ENCODE measurements around the gene KCNH3. TPM values are rescaled to one million over a fixed set of nuclear protein-coding genes. Genes with fewer than 3 reads are reported as not detected.
A peak's percentile ranks its signal among the peaks of the same experiment; 100 is the strongest.

Gene KCNH3
- total and polyA plus RNA-seq, 2 of the 4 experiments (the other 2 are of a cell fraction): 0.10 TPM; not detected in 1

- no peak overlapping the region for H2BK120ac ChIP-seq (ENCODE audit: low read depth, low read length)
- CTCF ChIA-PET: interaction anchor here (0.7 to 1.3 kb wide), 6 partner anchors 10 to 222 kb away, joined by 3 to 4 read pairs (median 4); no protein-coding TSS in a partner anchor
- no peak overlapping the region for H2AK5ac ChIP-seq (ENCODE audit: low read depth, low read length)
- no peak overlapping the region for H3K4me2 ChIP-seq (ENCODE audit: low read depth, low read length)
- H2BK20ac ChIP-seq (ENCODE audit: low read depth, low read length): no peak overlapping the region
- H4K5ac ChIP-seq (ENCODE audit: low read depth, low read length): no peak overlapping the region
- no peak overlapping the region for H3K27ac ChIP-seq (ENCODE audit: insufficient read depth, low read length)
- H3K9me1 ChIP-seq (ENCODE audit: insufficient read depth, low read length): no peaks in the 10 kb centered on the region
- no peak overlapping the region for H3K9ac ChIP-seq (ENCODE audit: low read depth, low read length)
- POLR2A ChIA-PET (ENCODE audit: unreplicated experiment): interaction anchor here (0.6 kb wide), 1 partner anchor 206 kb away, joined by 3 read pairs; no protein-coding TSS in a partner anchor
- H4K20me1 ChIP-seq (ENCODE audit: insufficient read depth, low read length): no peaks in the 10 kb centered on the region
- in situ Hi-C loops (cut with MboI; ENCODE audit: low sequenced_read_pairs) (no loop called here), dilution Hi-C loops (cut with HindIII; ENCODE audit: low sequenced_read_pairs, unreplicated experiment) (no loop called here), intact Hi-C loops (cut with micrococcal nuclease) (no loop called here)
- no peak overlapping the region for H4K91ac ChIP-seq (ENCODE audit: insufficient read depth, low read depth, low read length)
- peaks cover 38% of the 10 kb centered on the region for H3K27me3 ChIP-seq (ENCODE audit: control insufficient read depth, insufficient read depth, low read length)
- no TSS peak for BruUV-seq (replicated peaks)
- H3K36me3 ChIP-seq (ENCODE audit: control insufficient read depth, insufficient read depth, low read length): peaks cover 13% of the 10 kb centered on the region
- no peak overlapping the region for H3K18ac ChIP-seq (ENCODE audit: low read depth, low read length)
- no peak overlapping the region for H4K8ac ChIP-seq (ENCODE audit: low read depth in 2 of 2, low read length in 2 of 2)
- no peak overlapping the region for H3K4ac ChIP-seq (ENCODE audit: low read depth, low read length)
- H3K9me3 ChIP-seq (ENCODE audit: control insufficient read depth, insufficient read depth, low read length): no peaks in the 10 kb centered on the region
- DNase-seq (no peak), ATAC-seq (ENCODE audit: low read depth) (0 out of 2 replicates have a peak, but pooled peaks have one; percentile 22)
- no peak overlapping the region for H3K14ac ChIP-seq (replicated peaks; ENCODE audit: low read depth, low read length)
- no peak overlapping the region for H2BK15ac ChIP-seq (ENCODE audit: low read depth, low read length)
- H2BK5ac ChIP-seq (ENCODE audit: low read depth, low read length, poor library complexity, severe bottlenecking): no peak overlapping the region
- TF ChIP-seq POLR2A (IDR thresholded peaks at IDR 0.05; ENCODE audit: low read depth, low read length) (no peak), ELK1 (IDR thresholded peaks at IDR 0.05; ENCODE audit: borderline replicate concordance, low read depth, low read length) (no peak), CHD1 (IDR thresholded peaks at IDR 0.05; ENCODE audit: low read depth, low read length) (no peak), CTCF (conservative IDR thresholded peaks at IDR 0.05; ENCODE audit: low read depth, low read length) (peak; percentile 30), MAZ (IDR thresholded peaks at IDR 0.05; ENCODE audit: borderline replicate concordance, low read depth, low read length) (no peak), NFE2L2 (IDR thresholded peaks at IDR 0.05; ENCODE audit: low read depth, low read length) (no peak), MXI1 (IDR thresholded peaks at IDR 0.05; ENCODE audit: borderline replicate concordance, low read depth, low read length) (no peak), RFX5 (IDR thresholded peaks at IDR 0.05; ENCODE audit: low read depth, low read length) (no peak), USF2 (IDR thresholded peaks at IDR 0.05; ENCODE audit: low read depth, low read length) (no peak), RAD21 (IDR thresholded peaks at IDR 0.05; ENCODE audit: low read length) (peak; percentile 41), FOS (IDR thresholded peaks at IDR 0.05; ENCODE audit: low read depth, low read length) (no peak), RCOR1 (IDR thresholded peaks at IDR 0.05; ENCODE audit: insufficient replicate concordance, low read length) (no peak), CEBPB (IDR thresholded peaks at IDR 0.05; ENCODE audit: low read depth, low read length) (no peak), BHLHE40 (IDR thresholded peaks at IDR 0.05; ENCODE audit: low read depth, low read length) (no peak), MAFK (IDR thresholded peaks at IDR 0.05; ENCODE audit: low read depth, low read length) (no peak), SMC3 (IDR thresholded peaks at IDR 0.05; ENCODE audit: low read depth, low read length) (0 out of 2 replicates have a peak, but pooled peaks have one; percentile 18)
- no CpG with 5 or more reads among the region's 2 CpGs for WGBS, 2 experiments (ENCODE audit: extremely low coverage in 2 of 2, insufficient read length in 1 of 2)
- H3K23ac ChIP-seq (ENCODE audit: low read depth, low read length): no peak overlapping the region
- peaks cover 3% of the 10 kb centered on the region; the same call in 1 of the 2 replicates for H3K4me1 ChIP-seq (ENCODE audit: control insufficient read depth, insufficient read depth, low read length)
- H3K79me1 ChIP-seq (ENCODE audit: low read depth in 1 of 2, low read length in 2 of 2): no peaks in the 10 kb centered on the region
- no peak overlapping the region for H2AK9ac ChIP-seq (replicated peaks; ENCODE audit: low read depth, low read length, poor library complexity)
- H3K4me3 ChIP-seq (ENCODE audit: insufficient read depth, low read depth, low read length): no peak overlapping the region
- no peak overlapping the region for H3K56ac ChIP-seq (ENCODE audit: extremely low read depth, insufficient read depth, low read length)
- H2AFZ ChIP-seq (replicated peaks; ENCODE audit: low read length, poor library complexity): no peak overlapping the region
Measured at GRCh38 chr12:49553512-49554088, 14.8 kb downstream of the KCNH3 start.
